ENCODE results near the gene PRKAG2.

The PRKAG2 gene

DNA sequence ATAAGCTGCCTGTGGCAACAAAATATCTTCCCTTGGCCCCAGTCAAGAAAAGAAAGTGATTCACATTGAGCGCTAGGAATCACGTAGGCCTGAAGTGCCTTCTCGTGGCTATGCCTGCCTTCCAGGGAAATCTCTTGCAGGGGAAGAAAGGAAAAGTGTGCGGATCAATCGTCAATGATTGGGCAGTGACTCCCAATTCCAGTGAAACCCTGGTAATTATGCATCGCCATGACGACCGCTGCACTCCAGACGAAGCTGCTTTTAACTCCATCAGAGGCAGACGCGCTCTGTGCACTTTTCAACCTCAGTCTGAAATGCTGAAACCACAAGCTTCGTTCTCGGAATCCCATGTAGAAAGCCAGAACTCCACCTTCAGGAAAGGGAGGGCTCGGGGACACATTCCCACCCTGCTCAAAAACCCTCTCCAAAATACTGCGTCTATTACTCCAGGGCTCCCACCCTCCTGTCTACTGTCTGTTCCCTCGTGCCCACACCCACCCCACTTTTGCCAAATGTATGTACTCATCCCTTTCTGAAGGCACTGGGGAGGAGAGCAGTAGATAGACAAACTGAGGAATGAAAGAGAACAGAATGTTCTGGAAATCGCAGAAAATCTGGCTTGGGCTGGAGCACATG, 24.2 kb upstream of the PRKAG2 start:
- 86 to 88% methylated on average over 15 of the region's 17 CpGs for WGBS, 2 experiments (ENCODE audit: insufficient coverage in 2 of 2)
- H3K27ac ChIP-seq (ENCODE audit: low read depth, low read length, severe bottlenecking) = no peak overlapping the region
- H3K4me3 ChIP-seq (ENCODE audit: extremely low read depth, insufficient read depth, low read length, poor library complexity, severe bottlenecking) = no peak overlapping the region

DNA sequence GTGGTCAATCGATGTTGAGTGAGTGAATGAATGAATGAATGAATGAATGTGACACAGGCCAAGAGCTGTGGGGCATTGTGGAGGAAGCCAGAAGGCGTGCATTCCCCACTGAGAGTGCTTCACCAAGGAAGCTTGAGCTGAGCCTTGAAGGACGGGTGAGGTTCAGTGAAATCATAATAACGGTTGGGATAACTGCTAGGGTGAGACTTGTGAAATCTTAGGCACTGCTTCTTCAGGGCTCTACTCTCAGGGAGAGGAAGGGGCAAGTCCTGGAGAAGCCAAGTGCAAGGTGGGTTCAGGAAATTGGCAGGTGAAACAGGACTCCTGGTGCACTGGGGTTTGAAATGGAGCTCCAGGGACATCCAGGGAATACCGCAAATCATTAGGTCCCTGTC, 23.7 kb upstream of the PRKAG2 start:
- H3K4me3 ChIP-seq (ENCODE audit: extremely low read depth, insufficient read depth, low read length, poor library complexity, severe bottlenecking) = no peak overlapping the region
- H3K9me3 ChIP-seq (ENCODE audit: control insufficient read depth, low read length) = no peaks in the 10 kb centered on the region
- no peak overlapping the region for H3K27ac ChIP-seq (ENCODE audit: low read depth, low read length, severe bottlenecking)
- no peaks in the 10 kb centered on the region for H3K4me1 ChIP-seq (ENCODE audit: control insufficient read depth, insufficient read depth, low read length, poor library complexity, severe bottlenecking)
- 90 to 91% methylated on average over 5 of the region's 5 CpGs for WGBS, 2 experiments (ENCODE audit: insufficient coverage in 2 of 2)
- no peaks in the 10 kb centered on the region for H3K36me3 ChIP-seq (ENCODE audit: control insufficient read depth, insufficient read depth, low read length)

More for the DNA sequence above, 24.2 kb upstream of the PRKAG2 start:
- H3K4me1 ChIP-seq (ENCODE audit: control insufficient read depth, insufficient read depth, low read length, poor library complexity, severe bottlenecking) = no peaks in the 10 kb centered on the region
- H3K36me3 ChIP-seq (ENCODE audit: control insufficient read depth, insufficient read depth, low read length) = no peaks in the 10 kb centered on the region
- no peaks in the 10 kb centered on the region for H3K9me3 ChIP-seq (ENCODE audit: control insufficient read depth, low read length)

DNA sequence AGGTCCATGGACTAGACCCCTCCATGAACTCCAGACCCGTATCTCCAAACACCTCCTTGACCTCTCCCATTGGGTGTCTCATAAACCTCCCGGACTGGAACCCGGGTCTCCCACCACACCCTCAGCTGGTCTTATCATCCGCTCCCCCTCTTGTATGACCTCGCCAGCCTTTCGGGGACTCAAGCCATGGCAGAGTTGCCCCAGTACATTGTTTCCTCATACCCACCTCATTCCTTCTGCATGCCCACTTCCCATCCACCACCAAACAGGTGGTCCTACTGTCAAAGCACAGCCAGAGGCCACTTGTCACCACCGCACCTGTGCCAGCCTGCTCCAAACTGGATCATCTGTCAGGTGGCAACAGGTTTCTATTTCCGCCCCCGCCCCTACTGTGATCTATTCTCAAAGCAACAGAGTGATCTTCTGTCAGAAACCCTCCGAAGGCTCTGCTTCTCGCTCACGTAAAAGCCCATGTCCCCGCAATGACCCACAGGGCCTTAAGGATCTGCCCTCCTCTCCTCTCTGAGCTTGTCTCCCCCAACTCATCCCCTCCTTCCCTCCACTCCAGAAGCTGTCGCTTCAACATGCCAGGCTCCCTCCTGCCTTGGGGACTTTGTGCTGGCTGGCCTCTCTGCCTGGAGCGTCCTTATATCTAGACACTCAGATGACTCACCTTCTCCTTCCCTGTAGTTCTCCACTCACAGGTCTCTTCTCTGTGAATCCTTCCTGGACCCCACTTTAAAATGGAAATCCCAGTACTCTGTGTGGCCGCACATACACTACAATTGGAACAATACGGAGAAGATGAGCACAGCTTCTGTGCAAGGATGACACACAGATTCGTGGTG, 22.8 kb upstream of the PRKAG2 start:
- WGBS, 2 experiments (ENCODE audit: insufficient coverage in 2 of 2) = 89 to 90% methylated on average over 17 to 18 of the region's 18 CpGs
- no peaks in the 10 kb centered on the region for H3K36me3 ChIP-seq (ENCODE audit: control insufficient read depth, insufficient read depth, low read length)
- no peak overlapping the region for H3K4me3 ChIP-seq (ENCODE audit: extremely low read depth, insufficient read depth, low read length, poor library complexity, severe bottlenecking)
- no peak overlapping the region for H3K27ac ChIP-seq (ENCODE audit: low read depth, low read length, severe bottlenecking)
- no peaks in the 10 kb centered on the region for H3K4me1 ChIP-seq (ENCODE audit: control insufficient read depth, insufficient read depth, low read length, poor library complexity, severe bottlenecking)
- H3K9me3 ChIP-seq (ENCODE audit: control insufficient read depth, low read length) = no peaks in the 10 kb centered on the region

GRCh38 chr7:151897951-151898686, 21.2 kb upstream of the PRKAG2 start:
- 84% methylated on average over 17 of the region's 18 CpGs for WGBS, 2 experiments (ENCODE audit: insufficient coverage in 2 of 2)
- Histone ChIP-seq H3K9me3 (ENCODE audit: control insufficient read depth, low read length) (no peaks in the 10 kb centered on the region), H3K27ac (ENCODE audit: low read depth, low read length, severe bottlenecking) (no peak overlapping the region), H3K4me3 (ENCODE audit: extremely low read depth, insufficient read depth, low read length, poor library complexity, severe bottlenecking) (no peak overlapping the region), H3K36me3 (ENCODE audit: control insufficient read depth, insufficient read depth, low read length) (no peaks in the 10 kb centered on the region), H3K4me1 (ENCODE audit: control insufficient read depth, insufficient read depth, low read length, poor library complexity, severe bottlenecking) (no peaks in the 10 kb centered on the region)

DNA sequence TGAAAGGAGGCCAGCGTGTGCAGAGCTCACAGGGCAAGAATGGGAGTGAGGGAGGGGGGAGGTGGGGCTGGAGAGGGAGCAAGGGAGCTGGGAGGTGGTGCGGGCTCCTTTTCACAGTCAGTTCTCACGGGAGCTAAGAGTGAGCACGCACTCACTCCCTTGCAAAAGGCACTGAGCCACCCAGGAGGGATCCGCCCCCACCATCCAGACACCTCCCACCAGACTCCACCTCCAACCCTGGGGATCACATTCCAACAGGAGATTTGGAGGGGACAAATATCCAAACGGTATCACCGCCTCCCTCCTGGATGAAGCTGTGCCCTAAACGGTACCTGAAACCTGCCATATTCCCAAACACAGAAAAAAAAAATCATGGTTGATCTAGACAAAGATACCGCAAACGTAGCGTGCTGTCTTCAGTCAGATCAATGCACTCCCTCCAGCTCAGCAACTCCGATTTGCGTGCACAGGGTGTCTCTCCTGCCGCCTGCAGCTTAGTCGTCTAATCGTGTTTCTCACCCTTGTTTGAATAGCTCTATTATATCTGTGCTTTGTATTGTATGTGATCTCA, 20.3 kb upstream of the PRKAG2 start:
- Histone ChIP-seq H3K9me3 (ENCODE audit: control insufficient read depth, low read length) (no peaks in the 10 kb centered on the region), H3K4me3 (ENCODE audit: extremely low read depth, insufficient read depth, low read length, poor library complexity, severe bottlenecking) (no peak overlapping the region), H3K27ac (ENCODE audit: low read depth, low read length, severe bottlenecking) (no peak overlapping the region), H3K4me1 (ENCODE audit: control insufficient read depth, insufficient read depth, low read length, poor library complexity, severe bottlenecking) (no peaks in the 10 kb centered on the region), H3K36me3 (ENCODE audit: control insufficient read depth, insufficient read depth, low read length) (no peaks in the 10 kb centered on the region)
- 25 to 45% methylated on average over 8 to 11 of the region's 16 CpGs for WGBS, 2 experiments (ENCODE audit: insufficient coverage in 2 of 2)

DNA sequence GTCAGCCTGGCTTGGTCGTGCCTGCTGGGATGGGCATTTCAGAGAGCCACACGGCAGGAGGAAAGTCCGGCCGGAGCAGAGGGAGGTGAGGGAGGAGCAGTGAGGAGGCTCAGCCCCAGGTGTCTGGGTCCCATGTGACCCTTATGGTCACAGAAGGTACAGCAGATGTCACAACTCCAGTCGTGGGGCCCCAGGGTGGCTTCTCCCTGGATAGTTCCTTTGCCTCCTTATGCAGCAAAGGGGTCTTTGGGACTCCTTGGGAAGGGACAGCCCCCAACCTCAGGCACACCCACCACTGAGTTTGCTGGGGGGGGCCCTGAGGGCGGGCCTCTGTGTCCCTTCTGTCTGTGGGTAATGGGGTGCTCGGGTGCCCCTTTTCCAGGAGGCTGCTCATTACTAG, 19.6 kb upstream of the PRKAG2 start:
- H3K4me1 ChIP-seq (ENCODE audit: control insufficient read depth, insufficient read depth, low read length, poor library complexity, severe bottlenecking) = no peaks in the 10 kb centered on the region
- no peaks in the 10 kb centered on the region for H3K36me3 ChIP-seq (ENCODE audit: control insufficient read depth, insufficient read depth, low read length)
- H3K27ac ChIP-seq (ENCODE audit: low read depth, low read length, severe bottlenecking) = no peak overlapping the region
- H3K4me3 ChIP-seq (ENCODE audit: extremely low read depth, insufficient read depth, low read length, poor library complexity, severe bottlenecking) = no peak overlapping the region
- WGBS, 2 experiments (ENCODE audit: insufficient coverage in 2 of 2) = 82 to 85% methylated on average over 3 to 6 of the region's 7 CpGs
- no peaks in the 10 kb centered on the region for H3K9me3 ChIP-seq (ENCODE audit: control insufficient read depth, low read length)

DNA sequence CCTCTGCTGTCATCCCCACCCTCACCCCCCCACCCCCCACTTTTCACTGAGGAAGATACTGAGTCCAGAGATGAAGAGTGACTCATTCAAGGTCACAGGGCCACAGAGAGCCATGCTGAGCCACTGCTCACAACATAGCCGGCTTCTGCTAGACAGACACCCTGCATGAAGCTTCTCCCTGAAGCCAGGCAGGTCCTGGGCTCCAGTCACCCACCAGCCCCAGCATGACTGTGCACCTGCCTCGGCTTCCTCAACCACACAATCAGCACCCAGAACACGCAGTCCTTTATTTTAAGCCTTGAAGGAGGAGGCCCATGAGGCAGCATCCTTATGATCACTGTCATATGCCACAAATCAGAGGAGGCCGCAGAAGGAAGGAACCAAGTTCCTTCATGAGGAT, 19.2 kb upstream of the PRKAG2 start:
- Histone ChIP-seq H3K27ac (ENCODE audit: low read depth, low read length, severe bottlenecking) (no peak overlapping the region), H3K36me3 (ENCODE audit: control insufficient read depth, insufficient read depth, low read length) (no peaks in the 10 kb centered on the region), H3K9me3 (ENCODE audit: control insufficient read depth, low read length) (no peaks in the 10 kb centered on the region), H3K4me1 (ENCODE audit: control insufficient read depth, insufficient read depth, low read length, poor library complexity, severe bottlenecking) (no peaks in the 10 kb centered on the region), H3K4me3 (ENCODE audit: extremely low read depth, insufficient read depth, low read length, poor library complexity, severe bottlenecking) (no peak overlapping the region)
- WGBS, 2 experiments (ENCODE audit: insufficient coverage in 2 of 2) = 83 to 94% methylated on average over 2 to 4 of the region's 4 CpGs

- WGBS, 2 experiments (ENCODE audit: insufficient coverage in 2 of 2) = 82 to 84% methylated on average over 9 to 10 of the region's 10 CpGs
- Histone ChIP-seq H3K36me3 (ENCODE audit: control insufficient read depth, insufficient read depth, low read length) (no peaks in the 10 kb centered on the region), H3K27ac (ENCODE audit: low read depth, low read length, severe bottlenecking) (no peak overlapping the region), H3K9me3 (ENCODE audit: control insufficient read depth, low read length) (no peaks in the 10 kb centered on the region), H3K4me1 (ENCODE audit: control insufficient read depth, insufficient read depth, low read length, poor library complexity, severe bottlenecking) (no peaks in the 10 kb centered on the region), H3K4me3 (ENCODE audit: extremely low read depth, insufficient read depth, low read length, poor library complexity, severe bottlenecking) (no peak overlapping the region)
These were observed 18.7 kb upstream of the PRKAG2 start for GRCh38 chr7:151895631-151896031.

DNA sequence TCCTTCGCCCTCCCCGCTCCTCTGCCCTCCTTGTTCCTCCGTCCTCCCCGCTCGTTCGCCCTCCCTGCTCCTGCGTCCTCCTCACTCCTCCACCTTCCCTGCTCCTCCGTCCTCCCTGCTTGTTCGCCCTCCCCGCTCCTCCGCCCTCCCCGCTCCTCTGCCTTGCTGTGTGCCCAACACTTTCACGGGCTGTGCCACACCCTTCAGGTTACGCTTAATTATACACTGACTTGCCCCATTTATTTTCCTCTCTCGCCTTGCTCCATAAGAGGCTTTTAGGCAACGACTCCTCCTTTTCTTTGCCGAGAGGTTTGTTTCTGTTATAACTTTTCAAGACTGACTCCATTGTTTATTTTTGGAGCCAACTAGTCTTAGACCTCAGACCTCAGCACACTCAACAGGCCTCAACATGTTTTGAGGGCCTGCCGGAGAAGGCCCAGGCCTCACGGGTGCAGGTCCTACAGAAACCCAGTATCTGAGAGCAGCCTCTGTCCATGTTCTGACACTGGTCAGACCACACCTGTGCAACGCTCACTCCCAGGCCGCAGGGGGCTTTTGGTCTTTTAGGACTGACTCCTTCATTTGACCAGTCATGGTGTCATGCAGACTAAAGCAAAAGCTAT, 18.2 kb upstream of the PRKAG2 start:
- Histone ChIP-seq H3K27ac (ENCODE audit: low read depth, low read length, severe bottlenecking) (no peak overlapping the region), H3K9me3 (ENCODE audit: control insufficient read depth, low read length) (no peaks in the 10 kb centered on the region), H3K4me3 (ENCODE audit: extremely low read depth, insufficient read depth, low read length, poor library complexity, severe bottlenecking) (no peak overlapping the region), H3K36me3 (ENCODE audit: control insufficient read depth, insufficient read depth, low read length) (no peaks in the 10 kb centered on the region), H3K4me1 (ENCODE audit: control insufficient read depth, insufficient read depth, low read length, poor library complexity, severe bottlenecking) (no peaks in the 10 kb centered on the region)
- WGBS, 2 experiments (ENCODE audit: insufficient coverage in 2 of 2) = 95 to 96% methylated on average over 10 to 21 of the region's 21 CpGs
